NB4 (cell line): ENCODE data around the gene MYO15B.

Source experiments
- DNase-seq: peaks from one replicate; pipeline ENCODE4 v3.0.0; 2010; ENCODE audit warnings: low read depth
- H3K4me3 ChIP-seq: one replicate; pipeline ENCODE4 v1.5.1; 2011; ENCODE audit warnings: mild to moderate bottlenecking, low read depth, low read length, moderate library complexity
- MYC ChIP-seq: IDR thresholded peaks from 2 replicates; pipeline ENCODE4 v1.6.1; 2011; ENCODE audit warnings: low read depth, low read length
- POLR2A ChIP-seq: IDR thresholded peaks from 2 replicates; pipeline ENCODE4 v1.6.1; 2011; ENCODE audit warnings: mild to moderate bottlenecking; ENCODE audit not compliant: insufficient read length; ENCODE audit errors: extremely low read depth
- TF ChIP-seq, protein P1 (sequence below): IDR thresholded peaks from 2 replicates; pipeline ENCODE4 v1.6.1; 2011; ENCODE audit warnings: low read depth, low read length
- TF ChIP-seq, protein P2 (sequence below): IDR thresholded peaks from one replicate; pipeline ENCODE4 v1.5.1; 2012; ENCODE audit warnings: low read depth, low read length

MYO15B gene

DNA sequence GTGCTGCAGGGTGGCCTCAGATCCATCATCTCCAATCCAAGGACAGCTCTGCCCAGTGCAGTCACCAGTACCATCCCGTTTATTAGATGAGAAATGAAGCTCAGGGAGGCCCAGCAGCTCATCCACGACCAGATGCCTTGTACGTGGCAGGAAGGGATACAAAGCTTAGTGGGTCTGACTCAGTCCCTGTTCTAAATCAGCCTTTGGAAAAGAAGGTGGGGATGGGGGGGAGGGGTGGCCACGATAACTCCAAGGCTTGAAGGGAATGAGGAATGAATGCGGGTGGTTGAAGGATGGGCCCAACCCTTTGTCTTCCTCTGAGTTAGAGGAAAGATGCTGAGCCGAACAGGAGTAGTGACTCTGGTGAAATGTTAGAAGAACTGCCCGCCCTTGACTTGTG lies 36.3 kb upstream of the MYO15B start:
- H3K4me3 ChIP-seq, result no peak overlapping the region
- DNase-seq, result no peak
- TF ChIP-seq MYC (no peak), POLR2A (no peak)
- TF ChIP-seq, protein P1, sequence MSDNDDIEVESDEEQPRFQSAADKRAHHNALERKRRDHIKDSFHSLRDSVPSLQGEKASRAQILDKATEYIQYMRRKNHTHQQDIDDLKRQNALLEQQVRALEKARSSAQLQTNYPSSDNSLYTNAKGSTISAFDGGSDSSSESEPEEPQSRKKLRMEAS, result no peak
- TF ChIP-seq, protein P2, sequence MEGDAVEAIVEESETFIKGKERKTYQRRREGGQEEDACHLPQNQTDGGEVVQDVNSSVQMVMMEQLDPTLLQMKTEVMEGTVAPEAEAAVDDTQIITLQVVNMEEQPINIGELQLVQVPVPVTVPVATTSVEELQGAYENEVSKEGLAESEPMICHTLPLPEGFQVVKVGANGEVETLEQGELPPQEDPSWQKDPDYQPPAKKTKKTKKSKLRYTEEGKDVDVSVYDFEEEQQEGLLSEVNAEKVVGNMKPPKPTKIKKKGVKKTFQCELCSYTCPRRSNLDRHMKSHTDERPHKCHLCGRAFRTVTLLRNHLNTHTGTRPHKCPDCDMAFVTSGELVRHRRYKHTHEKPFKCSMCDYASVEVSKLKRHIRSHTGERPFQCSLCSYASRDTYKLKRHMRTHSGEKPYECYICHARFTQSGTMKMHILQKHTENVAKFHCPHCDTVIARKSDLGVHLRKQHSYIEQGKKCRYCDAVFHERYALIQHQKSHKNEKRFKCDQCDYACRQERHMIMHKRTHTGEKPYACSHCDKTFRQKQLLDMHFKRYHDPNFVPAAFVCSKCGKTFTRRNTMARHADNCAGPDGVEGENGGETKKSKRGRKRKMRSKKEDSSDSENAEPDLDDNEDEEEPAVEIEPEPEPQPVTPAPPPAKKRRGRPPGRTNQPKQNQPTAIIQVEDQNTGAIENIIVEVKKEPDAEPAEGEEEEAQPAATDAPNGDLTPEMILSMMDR, result no peak

DNA sequence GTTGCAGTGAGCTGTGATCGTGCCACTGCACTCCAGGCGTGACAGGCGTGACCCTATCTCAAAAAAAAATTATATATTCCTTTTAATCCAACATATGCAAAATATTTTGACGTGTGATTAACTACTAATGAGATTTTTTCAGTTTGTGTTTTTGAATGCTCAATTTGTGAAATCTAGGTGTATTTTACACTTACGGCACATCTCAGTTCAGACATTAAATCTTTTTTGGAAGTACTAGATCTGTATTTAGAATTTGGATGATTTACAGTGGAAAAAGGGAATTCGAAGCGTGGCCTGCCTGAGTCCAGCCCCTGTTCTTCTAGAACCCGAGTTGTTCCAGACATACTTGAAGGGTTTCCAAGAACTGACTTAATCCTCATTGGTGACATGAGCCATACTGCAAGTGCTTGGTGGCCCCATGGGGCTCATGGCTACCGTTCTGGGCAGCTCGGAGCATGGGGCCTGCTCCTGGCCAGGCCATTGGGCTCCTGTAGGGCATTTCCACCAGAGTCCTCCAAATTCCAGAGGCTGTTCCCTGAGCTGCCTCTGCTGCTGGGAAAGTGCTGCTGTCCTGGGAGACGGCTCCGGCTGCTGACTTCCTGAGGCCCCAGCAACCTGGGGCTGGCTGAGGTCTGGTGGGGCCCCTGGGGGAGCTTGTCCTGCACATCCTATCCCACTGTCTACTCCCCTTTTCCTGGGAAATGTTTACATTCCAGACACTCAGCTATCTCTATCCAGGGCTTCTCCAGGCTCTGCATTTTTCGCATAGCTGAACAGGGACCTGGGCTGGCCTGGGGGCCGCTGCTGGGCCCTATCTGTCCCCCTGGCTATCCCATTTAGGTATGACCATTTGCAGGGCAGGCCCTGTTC lies 34.9 kb upstream of the MYO15B start:
- DNase-seq, result no peak
- TF ChIP-seq MYC, result no peak
- H3K4me3 ChIP-seq, result no peak overlapping the region

DNA sequence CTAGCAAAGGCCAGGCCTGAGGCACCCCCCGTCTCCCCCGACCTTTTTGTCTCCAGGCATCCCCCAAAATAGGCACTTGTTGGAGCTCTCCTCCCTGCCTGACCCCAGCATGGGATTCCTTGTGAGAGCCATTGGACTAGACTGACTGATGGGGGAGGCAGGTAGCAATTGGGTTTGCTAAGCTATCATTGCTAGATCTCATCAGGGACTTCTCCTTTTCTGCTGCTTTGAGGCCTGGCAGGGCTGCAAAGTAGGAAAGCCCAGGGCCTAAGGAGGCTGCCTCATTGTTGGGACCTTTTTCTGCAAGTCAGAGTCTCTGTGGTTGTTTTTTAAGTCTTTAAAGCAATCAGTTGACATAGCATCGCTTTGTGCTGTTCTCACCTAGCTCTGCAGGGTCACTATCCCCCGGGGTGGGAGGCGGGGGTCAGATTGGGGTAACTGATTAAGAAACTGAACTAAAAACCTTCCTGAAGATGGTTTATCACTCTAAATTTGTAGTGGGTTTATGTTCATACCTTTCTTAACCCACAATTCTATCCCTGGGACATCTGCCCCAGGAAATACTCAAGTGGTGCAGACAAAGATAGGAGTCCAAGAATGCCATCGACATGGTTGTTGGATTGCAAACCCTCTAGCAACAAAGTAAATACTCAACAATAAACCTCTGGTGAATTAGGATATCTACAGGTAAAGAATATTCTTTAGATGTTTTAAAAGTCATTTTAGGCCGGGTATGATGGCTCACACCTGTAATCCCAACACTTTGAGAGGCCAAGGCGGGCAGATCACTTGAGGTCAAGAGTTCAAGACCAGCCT lies 34.1 kb upstream of the MYO15B start:
- TF ChIP-seq, protein P2, result no peak
- TF ChIP-seq, protein P1, result no peak
- no peak for TF ChIP-seq POLR2A
- TF ChIP-seq MYC, result no peak
- peak; percentile 52 for DNase-seq

DNA sequence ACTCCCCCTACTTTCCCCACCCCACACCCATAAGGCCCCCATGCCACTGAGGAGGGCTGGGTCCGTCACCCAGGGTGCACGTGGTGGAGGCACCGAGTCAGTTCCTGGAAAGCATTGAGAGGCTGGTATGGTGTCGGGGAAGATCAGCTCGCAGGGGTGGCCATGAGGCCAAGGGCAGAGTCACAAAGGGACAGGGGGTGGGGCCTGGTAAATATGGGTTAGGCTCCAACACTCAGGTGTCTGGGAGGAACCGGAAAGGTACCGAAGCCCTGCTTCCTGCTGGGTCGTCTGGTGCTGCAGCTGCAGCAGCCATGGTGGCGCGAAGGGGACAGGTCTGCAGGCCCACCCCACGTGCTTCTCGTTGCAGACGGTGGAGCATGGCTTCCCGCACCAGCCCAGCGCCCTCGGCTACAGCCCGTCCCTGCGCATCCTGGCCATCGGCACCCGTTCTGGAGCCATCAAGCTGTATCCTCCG lies 31.9 kb upstream of the MYO15B start:
- H3K4me3 ChIP-seq, result no peak overlapping the region
- DNase-seq, result no peak
- TF ChIP-seq, protein P2, result no peak
- TF ChIP-seq MYC, result no peak
- TF ChIP-seq, protein P1, result no peak
- TF ChIP-seq POLR2A, result no peak

More for the DNA sequence above, 34.1 kb upstream of the MYO15B start:
- no peak overlapping the region for H3K4me3 ChIP-seq

DNA sequence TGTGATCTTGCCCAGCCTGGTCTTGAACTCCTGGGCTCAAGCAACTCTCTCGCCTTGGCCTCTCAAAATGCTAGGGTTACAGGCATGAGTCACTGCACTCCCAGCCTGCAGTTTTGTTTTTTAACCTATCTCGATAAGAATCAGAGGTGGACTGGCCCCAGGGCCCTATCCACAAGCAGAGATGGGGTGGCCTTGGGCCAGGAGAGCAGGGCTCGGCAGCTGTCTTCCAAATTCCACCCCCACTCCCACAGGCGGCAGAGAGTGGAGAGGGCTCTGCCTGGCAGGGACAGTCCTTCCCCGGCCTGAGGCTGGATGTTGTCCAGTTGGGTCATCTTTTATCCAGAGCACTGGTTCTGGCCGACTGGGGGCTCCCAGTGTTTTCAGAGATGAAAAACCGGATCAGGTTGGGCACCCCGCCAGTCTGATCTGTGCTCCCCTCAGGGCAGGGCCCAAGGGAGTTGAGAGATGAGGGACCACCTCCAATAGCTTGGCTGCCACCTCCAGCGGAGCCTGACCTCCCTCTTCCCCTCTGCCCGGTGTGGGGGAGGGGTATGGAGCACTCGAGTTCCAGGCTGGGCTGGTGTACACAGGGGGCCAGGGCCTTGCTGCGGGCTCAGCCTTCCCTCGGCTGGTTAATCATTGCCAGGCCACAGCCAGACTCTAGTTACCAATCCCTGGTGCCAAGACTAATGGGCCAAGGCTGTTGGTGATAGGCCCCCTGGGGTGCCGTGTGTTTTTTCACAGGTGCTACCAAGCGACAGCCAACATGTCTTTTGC lies 30.3 kb upstream of the MYO15B start:
- DNase-seq, result no peak
- TF ChIP-seq, protein P2, result no peak
- TF ChIP-seq MYC (no peak), POLR2A (no peak)
- TF ChIP-seq, protein P1, result no peak
- no peak overlapping the region for H3K4me3 ChIP-seq
